ENCODE results near the gene PMM2. TPM values are rescaled to one million over a fixed set of nuclear protein-coding genes. Genes with fewer than 3 reads are reported as not detected.

The PMM2 gene
- polyA plus RNA-seq, 3 donors = 16.5 to 25.2 (median 18.2) TPM

- H3K27ac ChIP-seq (ENCODE audit: low read depth, low read length) = no peak overlapping the region
- WGBS, 3 donors = 80 to 92% (median 82%) methylated on average over 5 of the region's 5 CpGs
Measured at GRCh38 chr16:8890549-8890921, 92.9 kb downstream of the PMM2 start.

- H3K27ac ChIP-seq (ENCODE audit: low read depth, low read length) = no peak overlapping the region
- 83 to 90% (median 86%) methylated on average over 16 of the region's 16 CpGs for WGBS, 3 donors
Measured at GRCh38 chr16:8892101-8892575, 94.5 kb downstream of the PMM2 start.

GRCh38 chr16:8893426-8893825 lies 95.8 kb downstream of the PMM2 start:
- 85 to 87% (median 87%) methylated on average over 9 of the region's 9 CpGs for WGBS, 3 donors
- no peak overlapping the region for H3K27ac ChIP-seq (ENCODE audit: low read depth, low read length)

- WGBS, 3 donors = 83 to 96% (median 90%) methylated on average over 14 of the region's 14 CpGs
- H3K27ac ChIP-seq (ENCODE audit: low read depth, low read length) = no peak overlapping the region
Measured at GRCh38 chr16:8893976-8894690, 96.5 kb downstream of the PMM2 start.

GRCh38 chr16:8894736-8895334 lies 97.2 kb downstream of the PMM2 start:
- H3K27ac ChIP-seq (ENCODE audit: low read depth, low read length) = no peak overlapping the region
- WGBS, 3 donors = 94 to 96% (median 95%) methylated on average over 21 of the region's 21 CpGs

GRCh38 chr16:8898660-8899318 lies 101.2 kb downstream of the PMM2 start:
- 95 to 96% (median 96%) methylated on average over 3 of the region's 3 CpGs for WGBS, 3 donors
- no peak overlapping the region for H3K27ac ChIP-seq (ENCODE audit: low read depth, low read length)

Other genes with a start within 250 kb of the PMM2 start
- not detected for gene TMEM114, start 207.3 kb upstream of the PMM2 start, polyA plus RNA-seq
- gene METTL22, start 176.1 kb upstream of the PMM2 start, polyA plus RNA-seq = 10 to 100 TPM; 12.6 to 21.9 (median 21.6) TPM
- 10 to 100 TPM in 1 of 3 donors, 1 to 10 TPM in 2; 5.0 to 18.6 (median 5.7) TPM for gene ABAT, start 123.2 kb upstream of the PMM2 start, polyA plus RNA-seq
- gene TMEM186, start 200 bp upstream of the PMM2 start, polyA plus RNA-seq = 1 to 10 TPM; 6.3 to 7.6 (median 6.4) TPM
- gene CARHSP1, start 71.2 kb downstream of the PMM2 start, polyA plus RNA-seq = 100 to 1,000 TPM in 2 of 3 donors, 10 to 100 TPM in 1; 45.3 to 236 (median 125) TPM
- not detected for gene LITAFD, start 84.5 kb downstream of the PMM2 start, polyA plus RNA-seq
- 10 to 100 TPM; 18.6 to 30.5 (median 27.3) TPM for gene USP7, start 166.1 kb downstream of the PMM2 start, polyA plus RNA-seq